Neuronal stem cell (in vitro differentiated cells): ENCODE data around the gene HINT2.

Source experiments
- DNase-seq: peaks from one replicate; pipeline ENCODE4 v3.0.0-alpha.2; 2013; ENCODE audit warnings: low spot score
- H2AFZ ChIP-seq: one replicate; pipeline ENCODE4 v1.6.1; 2013; ENCODE audit warnings: mild to moderate bottlenecking, low read length, inconsistent platforms
- H2AK5ac ChIP-seq: 2 replicates; pipeline ENCODE4 v1.6.1; 2013; ENCODE audit warnings: low read depth, mild to moderate bottlenecking, inconsistent platforms, low read length, moderate library complexity, mixed read lengths
- H2BK120ac ChIP-seq: 2 replicates; pipeline ENCODE4 v1.6.1; 2013; ENCODE audit warnings: low read depth, mild to moderate bottlenecking, inconsistent platforms, low read length, moderate library complexity, mixed read lengths
- H2BK12ac ChIP-seq: one replicate; pipeline ENCODE4 v1.6.1; 2013; ENCODE audit warnings: low read length, inconsistent platforms
- H2BK15ac ChIP-seq: 2 replicates; pipeline ENCODE4 v1.6.1; 2013; ENCODE audit warnings: mild to moderate bottlenecking, low read length, inconsistent platforms, mixed read lengths
- H2BK5ac ChIP-seq: one replicate; pipeline ENCODE4 v1.6.1; 2013; ENCODE audit warnings: inconsistent platforms, mild to moderate bottlenecking, low read length, moderate library complexity
- H3K14ac ChIP-seq: one replicate; pipeline ENCODE4 v1.6.1; 2013; ENCODE audit warnings: low read length, inconsistent platforms
- H3K18ac ChIP-seq: 2 replicates; pipeline ENCODE4 v1.6.1; 2013; ENCODE audit warnings: low read length, inconsistent platforms
- H3K23ac ChIP-seq: 2 replicates; pipeline ENCODE4 v1.6.1; 2013; ENCODE audit warnings: low read depth, mild to moderate bottlenecking, mixed read lengths, low read length, inconsistent platforms; ENCODE audit not compliant: poor library complexity
- H3K27ac ChIP-seq: replicated peaks from 3 replicates; pipeline ENCODE4 v1.5.1; 2013; ENCODE audit warnings: low read length, inconsistent platforms
- H3K27me3 ChIP-seq, 3 experiments: 2 replicates each; pipeline ENCODE4 v1.6.1; 2013; ENCODE audit warnings: low read length in 3 of 3, mild to moderate bottlenecking in 2 of 3, inconsistent platforms in 1 of 3, low read depth in 1 of 3, mixed read lengths in 1 of 3, moderate library complexity in 1 of 3; ENCODE audit not compliant: control insufficient read depth in 3 of 3, insufficient read depth in 3 of 3
- H3K36me3 ChIP-seq, 2 donors: replicated peaks in 1 of 2; 2 replicates each; pipeline ENCODE4 v1.6.1; 2013; ENCODE audit warnings: low read length in 2 of 2; ENCODE audit not compliant: control insufficient read depth in 2 of 2, insufficient read depth in 2 of 2
- H3K4ac ChIP-seq: 2 replicates; pipeline ENCODE4 v1.6.1; 2013; ENCODE audit warnings: inconsistent platforms, mild to moderate bottlenecking, low read length, moderate library complexity
- H3K4me1 ChIP-seq, 2 donors: 1 replicate in 1 of 2; 2 replicates in 1 of 2; pipeline ENCODE4 v1.6.1; 2013; ENCODE audit warnings: low read length in 2 of 2, low read depth in 1 of 2; ENCODE audit not compliant: control insufficient read depth in 2 of 2, insufficient read depth in 1 of 2
- H3K4me2 ChIP-seq: one replicate; pipeline ENCODE4 v1.6.1; 2013; ENCODE audit warnings: mild to moderate bottlenecking, low read length, inconsistent platforms; ENCODE audit not compliant: insufficient read depth, poor library complexity, severe bottlenecking
- H3K4me3 ChIP-seq, 2 donors: 2 replicates each; pipeline ENCODE4 v1.5.1; 2013; ENCODE audit warnings: low read length in 2 of 2, mild to moderate bottlenecking in 2 of 2, inconsistent platforms in 1 of 2, moderate library complexity in 1 of 2
- H3K79me1 ChIP-seq: one replicate; pipeline ENCODE4 v1.6.1; 2013; ENCODE audit warnings: low read depth, mild to moderate bottlenecking, inconsistent platforms, low read length, moderate library complexity
- H3K9ac ChIP-seq: one replicate; pipeline ENCODE4 v1.6.1; 2013; ENCODE audit warnings: mild to moderate bottlenecking, low read depth, low read length, inconsistent platforms; ENCODE audit not compliant: poor library complexity
- H3K9me3 ChIP-seq, 2 donors: replicated peaks in 1 of 2; 2 replicates each; pipeline versions ENCODE3 to v1.6.1; 2013; ENCODE audit warnings: low read length in 2 of 2, mild to moderate bottlenecking in 2 of 2, inconsistent platforms in 1 of 2, low read depth in 1 of 2, mixed read lengths in 1 of 2, moderate library complexity in 1 of 2; ENCODE audit not compliant: control insufficient read depth in 2 of 2, insufficient read depth in 1 of 2
- H4K8ac ChIP-seq: one replicate; pipeline ENCODE4 v1.6.1; 2013; ENCODE audit warnings: low read depth, mild to moderate bottlenecking, inconsistent platforms, low read length, moderate library complexity
- H4K91ac ChIP-seq: one replicate; pipeline ENCODE4 v1.6.1; 2013; ENCODE audit warnings: low read length, low read depth, mild to moderate bottlenecking, inconsistent platforms; ENCODE audit not compliant: poor library complexity
- whole genome bisulfite sequencing, 2 donors: extraction: QIAGEN DNeasy Blood & Tissue Kit; methylation state at CpG; one replicate each; pipeline ENCODE4 v1.1.7; 2013; ENCODE audit warnings: missing lambda C conversion rate in 2 of 2, mixed read lengths in 1 of 2; ENCODE audit not compliant: insufficient read length in 2 of 2, insufficient replicate concordance in 1 of 2; ENCODE audit errors: extremely low coverage in 2 of 2; 5-methylcytosine and 5-hydroxymethylcytosine counted together

The HINT2 gene

GRCh38 chr9:35811381-35812024 is 3.3 kb downstream of the HINT2 start:
- Histone ChIP-seq H3K4me1 (peaks cover 10 to 12% of the 10 kb centered on the region in 2 donors), H3K4me2 (peak overlapping the region; percentile 78), H2AFZ (peak overlapping the region; percentile 86), H3K79me1 (no peaks in the 10 kb centered on the region), H2BK15ac (no peak overlapping the region), H3K27me3 (peaks cover 0 to 3% (median 0%) of the 10 kb centered on the region in 3 experiments), H4K91ac (no peak overlapping the region), H3K18ac (peak overlapping the region; percentile 8), H3K23ac (no peak overlapping the region), H3K14ac (no peak overlapping the region), H2AK5ac (no peak overlapping the region), H3K4me3 (peak overlapping the region; percentile 50 to 76), H3K27ac (no peak overlapping the region), H4K8ac (no peak overlapping the region), H3K4ac (no peak overlapping the region), H3K9me3 (no peaks in the 10 kb centered on the region), H2BK5ac (no peak overlapping the region), H3K36me3 (peaks cover 5 to 17% of the 10 kb centered on the region in 2 donors), H2BK12ac (no peak overlapping the region), H2BK120ac (no peak overlapping the region), H3K9ac (peak overlapping the region; percentile 79)
- no CpG with 5 or more reads among the region's 12 CpGs for WGBS, 2 donors
- no peak for DNase-seq

- Histone ChIP-seq H2AK5ac (no peak overlapping the region), H3K4me3 (no peak overlapping the region), H2BK12ac (no peak overlapping the region), H3K4me2 (no peak overlapping the region), H3K27me3 (peaks cover 0 to 16% (median 0%) of the 10 kb centered on the region in 3 experiments), H3K23ac (no peak overlapping the region), H3K9ac (no peak overlapping the region), H3K9me3 (no peaks in the 10 kb centered on the region), H3K4ac (no peak overlapping the region), H3K27ac (no peak overlapping the region), H3K79me1 (no peaks in the 10 kb centered on the region), H3K4me1 (peaks cover 10 to 12% of the 10 kb centered on the region in 2 donors), H2BK120ac (no peak overlapping the region), H3K18ac (no peak overlapping the region), H3K36me3 (peaks cover 5 to 28% of the 10 kb centered on the region in 2 donors), H2BK15ac (no peak overlapping the region), H4K8ac (no peak overlapping the region), H3K14ac (no peak overlapping the region), H2BK5ac (no peak overlapping the region), H2AFZ (no peak overlapping the region), H4K91ac (no peak overlapping the region)
- no peak for DNase-seq
- WGBS, 2 donors = no CpG with 5 or more reads among the region's 7 CpGs
Observed at GRCh38 chr9:35810122-35810521, 4.7 kb downstream of the HINT2 start.

- Histone ChIP-seq H2BK12ac (no peak overlapping the region), H2BK15ac (no peak overlapping the region)
- no CpG with 5 or more reads among the region's 9 CpGs for whole genome bisulfite sequencing, 2 donors
Observed at GRCh38 chr9:35808433-35808832, 6.4 kb downstream of the HINT2 start.

GRCh38 chr9:35806101-35806500 is 8.7 kb downstream of the HINT2 start:
- peaks cover 0 to 34% of the 10 kb centered on the region in 2 donors for H3K36me3 ChIP-seq
- H3K4me1 ChIP-seq = no peaks in the 10 kb centered on the region
- H2BK5ac ChIP-seq = no peak overlapping the region
- no peak overlapping the region for H2BK12ac ChIP-seq
- H2AK5ac ChIP-seq = no peak overlapping the region
- H2BK120ac ChIP-seq = no peak overlapping the region
- H2AFZ ChIP-seq = no peak overlapping the region
- H4K8ac ChIP-seq = no peak overlapping the region
- H3K23ac ChIP-seq = no peak overlapping the region
- H3K14ac ChIP-seq = no peak overlapping the region
- DNase-seq = no peak
- H3K9me3 ChIP-seq = no peaks in the 10 kb centered on the region
- H3K27ac ChIP-seq = no peak overlapping the region
- WGBS, 2 donors = no CpG with 5 or more reads among the region's 8 CpGs
- no peak overlapping the region for H3K18ac ChIP-seq
- no peak overlapping the region for H2BK15ac ChIP-seq
- H3K4ac ChIP-seq = no peak overlapping the region
- H4K91ac ChIP-seq = no peak overlapping the region
- no peaks in the 10 kb centered on the region for H3K79me1 ChIP-seq
- peaks cover 0 to 41% (median 0%) of the 10 kb centered on the region in 3 experiments for H3K27me3 ChIP-seq
- no peak overlapping the region for H3K9ac ChIP-seq
- H3K4me3 ChIP-seq = no peak overlapping the region
- H3K4me2 ChIP-seq = no peak overlapping the region

More at GRCh38 chr9:35808433-35808832, 6.4 kb downstream of the HINT2 start:
- Histone ChIP-seq H3K79me1 (no peaks in the 10 kb centered on the region), H2BK5ac (no peak overlapping the region), H3K4me2 (no peak overlapping the region), H3K18ac (no peak overlapping the region), H3K9me3 (no peaks in the 10 kb centered on the region), H2AK5ac (no peak overlapping the region), H3K23ac (no peak overlapping the region), H3K14ac (no peak overlapping the region), H3K27me3 (peaks cover 0 to 29% (median 0%) of the 10 kb centered on the region in 3 experiments), H4K8ac (no peak overlapping the region), H4K91ac (no peak overlapping the region), H2AFZ (no peak overlapping the region), H3K36me3 (peaks cover 5 to 28% of the 10 kb centered on the region in 2 donors), H3K9ac (peak overlapping the region; percentile 26), H3K27ac (no peak overlapping the region), H2BK120ac (no peak overlapping the region), H3K4me1 (peaks cover 4 to 8% of the 10 kb centered on the region in 2 donors), H3K4me3 (peak overlapping the region in 1 of 2 donors; percentile 38), H3K4ac (no peak overlapping the region)
- no peak for DNase-seq
